BE2C (cell line): ENCODE measurements around the gene LRFN2.

ENCODE experiments used
- DNase-seq: peaks from one replicate; pipeline ENCODE4 v3.0.0-alpha.2; 2020
- H3K27me3 ChIP-seq: fragments of 250-450 bp; sonication (Bioruptor Pico); 2 replicates; pipeline ENCODE4 v1.5.1; 2020; ENCODE audit warnings: mild to moderate bottlenecking
- H3K36me3 ChIP-seq: fragments of 250-450 bp; sonication (Bioruptor Pico); 2 replicates; pipeline ENCODE4 v1.5.1; 2020; ENCODE audit warnings: mild to moderate bottlenecking
- H3K4me1 ChIP-seq: fragments of 250-450 bp; sonication (Bioruptor Pico); 2 replicates; pipeline ENCODE4 v1.5.1; 2020
- H3K4me3 ChIP-seq: 2 replicates; pipeline ENCODE4 v1.5.1; 2011; ENCODE audit warnings: low read depth, low read length
- H3K9me3 ChIP-seq: fragments of 250-450 bp; sonication (Bioruptor Pico); 2 replicates; pipeline ENCODE4 v1.5.1; 2020
- CTCF ChIP-seq: IDR thresholded peaks from 2 replicates; pipeline ENCODE4 v1.5.1; 2012; ENCODE audit warnings: mild to moderate bottlenecking, low read depth, low read length

The LRFN2 gene

GRCh38 chr6:40362859-40363258 lies 224.3 kb downstream of the LRFN2 start:
- Histone ChIP-seq H3K27me3 (no peaks in the 10 kb centered on the region), H3K4me3 (no peak overlapping the region), H3K36me3 (no peaks in the 10 kb centered on the region), H3K9me3 (no peaks in the 10 kb centered on the region), H3K4me1 (no peaks in the 10 kb centered on the region)
- TF ChIP-seq CTCF, result no peak
- no peak for DNase-seq

- no peak overlapping the region for H3K4me3 ChIP-seq
- no peak for TF ChIP-seq CTCF
- H3K27me3 ChIP-seq, result no peaks in the 10 kb centered on the region
- no peaks in the 10 kb centered on the region for H3K4me1 ChIP-seq
- H3K9me3 ChIP-seq, result no peaks in the 10 kb centered on the region
- DNase-seq, result no peak
- H3K36me3 ChIP-seq, result no peaks in the 10 kb centered on the region
Measured at GRCh38 chr6:40359808-40360207, 227.4 kb downstream of the LRFN2 start.

GRCh38 chr6:40358473-40359460 lies 228.4 kb downstream of the LRFN2 start:
- no peak overlapping the region for H3K4me3 ChIP-seq
- H3K9me3 ChIP-seq, result no peaks in the 10 kb centered on the region
- H3K27me3 ChIP-seq, result no peaks in the 10 kb centered on the region
- no peaks in the 10 kb centered on the region for H3K4me1 ChIP-seq
- no peak for DNase-seq
- H3K36me3 ChIP-seq, result no peaks in the 10 kb centered on the region
- TF ChIP-seq CTCF, result no peak

- Histone ChIP-seq H3K4me1 (no peaks in the 10 kb centered on the region), H3K4me3 (no peak overlapping the region), H3K27me3 (no peaks in the 10 kb centered on the region), H3K9me3 (no peaks in the 10 kb centered on the region), H3K36me3 (no peaks in the 10 kb centered on the region)
- no peak for DNase-seq
- TF ChIP-seq CTCF, result no peak
Measured at GRCh38 chr6:40356242-40356910, 230.8 kb downstream of the LRFN2 start.

GRCh38 chr6:40355532-40355931 lies 231.6 kb downstream of the LRFN2 start:
- TF ChIP-seq CTCF, result no peak
- Histone ChIP-seq H3K36me3 (no peaks in the 10 kb centered on the region), H3K4me3 (no peak overlapping the region), H3K4me1 (no peaks in the 10 kb centered on the region), H3K27me3 (no peaks in the 10 kb centered on the region), H3K9me3 (no peaks in the 10 kb centered on the region)
- no peak for DNase-seq

GRCh38 chr6:40355066-40355465 lies 232.1 kb downstream of the LRFN2 start:
- no peaks in the 10 kb centered on the region for H3K27me3 ChIP-seq
- H3K36me3 ChIP-seq, result no peaks in the 10 kb centered on the region
- TF ChIP-seq CTCF, result no peak
- DNase-seq, result no peak
- no peak overlapping the region for H3K4me3 ChIP-seq
- no peaks in the 10 kb centered on the region for H3K4me1 ChIP-seq
- no peaks in the 10 kb centered on the region for H3K9me3 ChIP-seq
